SK-N-SH treated with all-trans-retinoic acid at 6 μM for 48 hours (cell line): Measurements from ENCODE around the gene POLD4.

ENCODE experiments used
- ARNTL ChIP-seq: fragments of 450-650 bp; formaldehyde crosslinking; IDR thresholded peaks from 2 replicates; pipeline ENCODE4 v1.5.0; 2020; ENCODE audit warnings: low read depth, mild to moderate bottlenecking, moderate library complexity, borderline replicate concordance
- ISL1 ChIP-seq: fragments of 250-450 bp; sonication (Bioruptor Pico); IDR thresholded peaks from 2 replicates; pipeline ENCODE4 v2.1.2; 2022; ENCODE audit warnings: mild to moderate bottlenecking, moderate library complexity
- PATZ1 ChIP-seq: fragments of 250-450 bp; sonication (Bioruptor Pico); IDR thresholded peaks from 2 replicates; pipeline ENCODE4 v1.8.0; 2020; ENCODE audit warnings: mild to moderate bottlenecking, moderate library complexity, borderline replicate concordance
- POU6F1 ChIP-seq: fragments of 250-450 bp; sonication (Bioruptor Pico); IDR thresholded peaks from 2 replicates; pipeline ENCODE4 v1.8.0; 2021; ENCODE audit warnings: low read depth, mild to moderate bottlenecking, moderate library complexity, borderline replicate concordance
- TCF4 ChIP-seq: fragments of 250-450 bp; sonication (Bioruptor Pico); IDR thresholded peaks from 2 replicates; pipeline ENCODE4 v1.8.0; 2021; ENCODE audit warnings: mild to moderate bottlenecking, moderate library complexity, borderline replicate concordance
- TOX ChIP-seq: fragments of 250-450 bp; sonication (Bioruptor Pico); IDR thresholded peaks from 2 replicates; pipeline ENCODE4 v1.8.0; 2021; ENCODE audit warnings: mild to moderate bottlenecking, moderate library complexity, borderline replicate concordance
- ZC3H10 ChIP-seq: fragments of 250-450 bp; sonication (Bioruptor Pico); IDR thresholded peaks from 2 replicates; pipeline ENCODE4 v1.5.1; 2021; ENCODE audit warnings: mild to moderate bottlenecking, moderate library complexity
- ZFP3 ChIP-seq: fragments of 250-450 bp; sonication (Bioruptor Pico); IDR thresholded peaks from 2 replicates; pipeline ENCODE4 v1.5.0; 2020; ENCODE audit warnings: mild to moderate bottlenecking, moderate library complexity
- TF ChIP-seq, protein P1 (sequence below): fragments of 250-450 bp; sonication (Bioruptor Pico); IDR thresholded peaks from 2 replicates; pipeline ENCODE4 v1.5.0; 2020; ENCODE audit warnings: mild to moderate bottlenecking, moderate library complexity
- TF ChIP-seq, protein P2 (sequence below): fragments of 250-450 bp; sonication (Bioruptor Pico); IDR thresholded peaks from 2 replicates; pipeline ENCODE4 v1.5.1; 2020; ENCODE audit warnings: low read depth, mild to moderate bottlenecking, moderate library complexity

DNA sequence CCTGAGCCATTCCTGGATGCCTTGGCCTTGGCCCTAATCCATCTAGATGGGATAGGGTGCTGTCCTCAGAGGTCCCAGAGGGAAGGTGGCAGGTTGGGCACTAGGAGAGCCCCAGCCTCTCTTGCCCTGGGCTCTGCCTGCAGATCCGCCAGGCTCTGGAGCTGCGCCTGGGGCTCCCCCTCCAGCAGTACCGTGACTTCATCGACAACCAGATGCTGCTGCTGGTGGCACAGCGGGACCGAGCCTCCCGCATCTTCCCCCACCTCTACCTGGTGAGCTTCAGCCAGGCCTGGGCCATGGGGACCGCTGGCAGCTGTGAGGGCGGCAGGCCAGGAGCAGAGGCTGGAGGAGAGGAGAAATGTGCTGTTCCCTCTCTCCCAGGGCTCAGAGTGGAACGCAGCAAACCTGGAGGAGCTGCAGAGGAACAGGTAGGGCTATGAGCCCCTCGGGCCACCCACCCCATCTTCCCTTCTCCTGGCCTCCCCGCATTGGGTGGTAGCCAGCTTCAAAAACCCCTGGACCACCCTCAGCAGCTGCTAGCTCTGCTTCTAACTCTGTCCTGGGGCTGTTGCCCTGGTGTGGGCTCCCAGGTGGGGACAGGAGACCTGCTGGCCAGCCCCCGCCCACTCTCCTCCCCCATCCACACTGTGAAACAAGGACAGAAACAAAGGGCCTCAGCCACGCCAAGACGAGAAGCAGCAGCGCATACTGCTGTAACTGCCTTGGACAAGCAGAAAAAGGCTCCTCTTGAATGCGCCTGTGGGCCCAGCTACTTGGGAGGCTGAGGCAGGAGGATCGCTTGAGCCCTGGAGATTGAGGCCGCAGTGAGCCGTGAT lies 45.1 kb downstream of the POLD4 start:
- TF ChIP-seq TOX (CRISPR knock-in tag), result no peak
- no peak for TF ChIP-seq ARNTL (CRISPR knock-in tag)
- no peak for TF ChIP-seq TCF4 (CRISPR knock-in tag)
- no peak for TF ChIP-seq ZFP3 (CRISPR knock-in tag)
- no peak for TF ChIP-seq POU6F1 (CRISPR knock-in tag)
- no peak for TF ChIP-seq PATZ1 (CRISPR knock-in tag)
- TF ChIP-seq, protein P1, sequence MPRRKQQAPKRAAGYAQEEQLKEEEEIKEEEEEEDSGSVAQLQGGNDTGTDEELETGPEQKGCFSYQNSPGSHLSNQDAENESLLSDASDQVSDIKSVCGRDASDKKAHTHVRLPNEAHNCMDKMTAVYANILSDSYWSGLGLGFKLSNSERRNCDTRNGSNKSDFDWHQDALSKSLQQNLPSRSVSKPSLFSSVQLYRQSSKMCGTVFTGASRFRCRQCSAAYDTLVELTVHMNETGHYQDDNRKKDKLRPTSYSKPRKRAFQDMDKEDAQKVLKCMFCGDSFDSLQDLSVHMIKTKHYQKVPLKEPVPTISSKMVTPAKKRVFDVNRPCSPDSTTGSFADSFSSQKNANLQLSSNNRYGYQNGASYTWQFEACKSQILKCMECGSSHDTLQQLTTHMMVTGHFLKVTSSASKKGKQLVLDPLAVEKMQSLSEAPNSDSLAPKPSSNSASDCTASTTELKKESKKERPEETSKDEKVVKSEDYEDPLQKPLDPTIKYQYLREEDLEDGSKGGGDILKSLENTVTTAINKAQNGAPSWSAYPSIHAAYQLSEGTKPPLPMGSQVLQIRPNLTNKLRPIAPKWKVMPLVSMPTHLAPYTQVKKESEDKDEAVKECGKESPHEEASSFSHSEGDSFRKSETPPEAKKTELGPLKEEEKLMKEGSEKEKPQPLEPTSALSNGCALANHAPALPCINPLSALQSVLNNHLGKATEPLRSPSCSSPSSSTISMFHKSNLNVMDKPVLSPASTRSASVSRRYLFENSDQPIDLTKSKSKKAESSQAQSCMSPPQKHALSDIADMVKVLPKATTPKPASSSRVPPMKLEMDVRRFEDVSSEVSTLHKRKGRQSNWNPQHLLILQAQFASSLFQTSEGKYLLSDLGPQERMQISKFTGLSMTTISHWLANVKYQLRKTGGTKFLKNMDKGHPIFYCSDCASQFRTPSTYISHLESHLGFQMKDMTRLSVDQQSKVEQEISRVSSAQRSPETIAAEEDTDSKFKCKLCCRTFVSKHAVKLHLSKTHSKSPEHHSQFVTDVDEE, result no peak
- TF ChIP-seq, protein P2, sequence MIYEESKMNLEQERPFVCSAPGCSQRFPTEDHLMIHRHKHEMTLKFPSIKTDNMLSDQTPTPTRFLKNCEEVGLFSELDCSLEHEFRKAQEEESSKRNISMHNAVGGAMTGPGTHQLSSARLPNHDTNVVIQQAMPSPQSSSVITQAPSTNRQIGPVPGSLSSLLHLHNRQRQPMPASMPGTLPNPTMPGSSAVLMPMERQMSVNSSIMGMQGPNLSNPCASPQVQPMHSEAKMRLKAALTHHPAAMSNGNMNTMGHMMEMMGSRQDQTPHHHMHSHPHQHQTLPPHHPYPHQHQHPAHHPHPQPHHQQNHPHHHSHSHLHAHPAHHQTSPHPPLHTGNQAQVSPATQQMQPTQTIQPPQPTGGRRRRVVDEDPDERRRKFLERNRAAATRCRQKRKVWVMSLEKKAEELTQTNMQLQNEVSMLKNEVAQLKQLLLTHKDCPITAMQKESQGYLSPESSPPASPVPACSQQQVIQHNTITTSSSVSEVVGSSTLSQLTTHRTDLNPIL (CRISPR knock-in tag), result no peak
- no peak for TF ChIP-seq ISL1 (CRISPR knock-in tag)
- no peak for TF ChIP-seq ZC3H10
